ENCODE measurements around the gene OBI1.

OBI1 gene, protein sequence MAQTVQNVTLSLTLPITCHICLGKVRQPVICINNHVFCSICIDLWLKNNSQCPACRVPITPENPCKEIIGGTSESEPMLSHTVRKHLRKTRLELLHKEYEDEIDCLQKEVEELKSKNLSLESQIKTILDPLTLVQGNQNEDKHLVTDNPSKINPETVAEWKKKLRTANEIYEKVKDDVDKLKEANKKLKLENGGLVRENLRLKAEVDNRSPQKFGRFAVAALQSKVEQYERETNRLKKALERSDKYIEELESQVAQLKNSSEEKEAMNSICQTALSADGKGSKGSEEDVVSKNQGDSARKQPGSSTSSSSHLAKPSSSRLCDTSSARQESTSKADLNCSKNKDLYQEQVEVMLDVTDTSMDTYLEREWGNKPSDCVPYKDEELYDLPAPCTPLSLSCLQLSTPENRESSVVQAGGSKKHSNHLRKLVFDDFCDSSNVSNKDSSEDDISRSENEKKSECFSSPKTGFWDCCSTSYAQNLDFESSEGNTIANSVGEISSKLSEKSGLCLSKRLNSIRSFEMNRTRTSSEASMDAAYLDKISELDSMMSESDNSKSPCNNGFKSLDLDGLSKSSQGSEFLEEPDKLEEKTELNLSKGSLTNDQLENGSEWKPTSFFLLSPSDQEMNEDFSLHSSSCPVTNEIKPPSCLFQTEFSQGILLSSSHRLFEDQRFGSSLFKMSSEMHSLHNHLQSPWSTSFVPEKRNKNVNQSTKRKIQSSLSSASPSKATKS

DNA sequence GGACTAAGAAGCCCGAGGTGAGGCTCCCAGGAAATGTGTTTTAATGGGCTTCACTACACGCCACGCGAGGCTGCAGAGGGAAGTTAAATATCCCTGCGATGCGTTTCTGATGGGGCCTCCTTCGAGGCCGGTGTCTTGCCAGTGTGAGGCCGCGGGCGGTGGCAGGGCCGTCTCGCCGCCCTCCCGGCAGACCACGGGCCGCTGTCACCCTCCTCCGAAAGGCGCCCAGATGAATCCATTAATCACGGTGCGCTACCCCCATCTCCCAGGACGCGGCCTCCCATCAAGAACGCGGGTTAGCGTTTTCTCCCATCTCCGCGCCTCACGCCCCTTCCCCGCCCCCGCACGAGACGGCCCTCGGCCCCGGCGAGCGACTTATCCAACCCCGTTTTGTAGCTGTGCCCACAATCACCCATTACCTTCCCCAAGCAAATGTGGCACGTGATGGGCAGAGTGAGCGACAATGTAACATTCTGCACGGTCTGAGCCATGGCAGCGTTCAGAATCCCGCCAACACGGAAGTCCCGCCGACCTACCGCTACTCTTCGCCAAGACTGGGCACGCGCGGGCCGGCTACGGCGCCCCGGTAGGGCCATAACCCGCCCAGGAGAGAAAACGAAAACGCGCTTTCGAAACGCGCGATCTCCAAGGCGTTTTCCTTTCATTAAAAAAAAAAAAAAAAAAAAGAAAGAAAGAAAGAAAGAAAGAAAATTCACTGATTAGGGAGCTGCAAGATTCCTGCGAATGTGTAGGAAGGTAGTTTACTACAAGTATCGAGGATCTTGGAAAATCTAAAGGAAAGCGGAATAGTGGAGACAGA is at the start of gene OBI1:
Gene OBI1 (minus strand): TSS at position 526 of the 820 bp plus-strand sequence. CDS start 35 bp downstream, at position 491.
- DNase-seq, result peak; percentile 88

- DNase-seq, result no peak
These were observed 42.4 kb upstream of the OBI1 start for GRCh38 chr13:78701383-78701782.

- DNase-seq, result no peak
These were observed 41.4 kb upstream of the OBI1 start for GRCh38 chr13:78700121-78700910.

DNA sequence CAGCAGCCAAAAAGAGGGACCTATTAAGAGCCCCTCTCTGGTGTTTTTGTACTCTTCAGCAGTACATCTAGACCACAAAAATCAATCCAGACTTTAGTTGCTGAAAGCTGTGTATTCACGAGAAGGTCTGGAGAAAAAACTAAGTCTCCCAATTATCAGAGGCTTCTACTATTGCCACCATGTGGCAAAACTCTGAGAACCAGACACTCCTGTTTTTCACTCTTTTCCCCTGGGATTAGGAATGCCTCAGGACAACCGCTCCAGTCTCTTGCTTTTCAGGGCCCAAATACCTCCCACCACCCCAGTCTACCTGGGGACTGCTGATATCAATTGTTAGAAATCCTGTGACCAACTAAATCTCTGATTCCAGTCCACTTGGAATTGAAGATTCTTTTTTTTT is 30.1 kb upstream of the OBI1 start:
- DNase-seq, result no peak

DNA sequence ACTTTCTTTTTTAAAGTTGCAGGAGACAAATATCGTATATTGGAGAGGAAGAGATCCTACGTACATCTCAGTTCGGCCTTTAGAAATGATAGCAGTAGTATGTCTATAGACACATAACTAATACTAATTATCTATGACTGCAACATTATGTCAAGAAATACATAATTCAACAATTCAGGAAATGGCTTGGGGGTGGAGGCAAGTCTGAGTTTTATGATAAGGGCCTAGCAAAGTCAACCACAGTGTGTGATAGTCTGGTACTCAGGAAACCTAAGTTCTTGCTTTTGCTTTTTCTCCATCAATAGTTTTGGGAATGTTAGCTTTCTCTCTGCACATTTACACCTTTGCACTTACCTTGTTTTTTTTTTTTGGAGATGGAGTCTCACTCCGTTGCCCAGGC is 27.5 kb upstream of the OBI1 start:
- DNase-seq, result no peak

- no peak for DNase-seq
These were observed 21.8 kb upstream of the OBI1 start for GRCh38 chr13:78680576-78681350.

- no peak for DNase-seq
These were observed 21.2 kb upstream of the OBI1 start for GRCh38 chr13:78680115-78680561.

DNA sequence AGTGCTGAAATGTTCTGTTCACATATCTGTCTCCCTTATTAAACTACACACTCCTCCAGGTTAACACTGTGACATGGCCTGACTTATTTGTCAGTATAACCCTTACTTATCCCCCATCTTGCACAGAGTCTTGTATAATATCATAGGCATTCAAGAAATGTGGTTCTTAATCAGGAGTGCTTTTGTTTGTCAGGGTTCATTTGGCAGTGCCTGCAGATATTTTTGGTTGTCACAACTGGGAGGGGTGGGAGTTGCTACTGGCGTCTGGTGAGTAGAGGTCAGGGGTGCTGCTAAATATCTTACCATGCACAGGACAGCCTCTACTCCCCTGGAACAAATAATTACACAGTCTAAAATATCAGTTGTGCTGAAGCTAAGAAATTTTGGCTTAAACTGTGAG is 20.4 kb upstream of the OBI1 start:
- DNase-seq, result no peak

GRCh38 chr13:78675112-78675511 is 16.2 kb upstream of the OBI1 start:
- DNase-seq, result no peak

DNA sequence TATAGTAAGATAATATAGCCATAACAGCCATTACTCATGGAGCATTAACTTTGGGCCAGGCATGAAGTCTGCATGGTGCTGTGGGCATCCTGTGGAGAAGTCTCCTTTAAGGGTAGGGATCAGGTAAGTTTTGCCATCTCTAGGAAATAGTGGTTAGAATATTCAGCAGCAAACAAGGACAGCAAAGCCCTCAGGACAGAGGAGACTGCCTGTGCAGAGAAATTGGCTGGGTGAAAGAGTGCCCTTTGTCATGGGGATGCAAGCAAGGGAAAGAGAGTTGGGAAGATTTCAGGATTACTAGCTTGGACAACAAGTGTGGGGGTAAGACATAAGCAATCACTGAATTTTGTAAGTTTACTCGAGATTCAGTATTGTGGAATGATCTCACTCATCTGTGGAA is 15.7 kb upstream of the OBI1 start:
- no peak for DNase-seq

DNA sequence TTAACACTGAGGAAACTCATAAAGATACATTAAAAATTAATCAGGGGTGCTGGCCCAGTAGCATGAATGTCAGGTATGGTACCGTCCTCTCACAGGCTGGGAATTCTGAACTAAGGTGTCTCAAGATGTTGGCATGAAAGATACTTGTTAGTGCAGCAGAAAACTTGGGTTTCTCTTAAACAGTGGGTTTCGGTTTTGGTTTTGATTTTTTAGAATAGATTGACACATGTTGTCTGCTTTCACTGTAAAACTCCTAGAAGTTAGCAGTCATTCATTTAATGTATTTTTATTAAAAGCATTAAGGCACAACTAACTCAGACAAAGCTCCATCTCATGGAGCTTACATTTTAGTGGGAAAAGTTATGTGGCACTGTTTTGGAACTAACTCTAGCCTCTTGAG is 3.5 kb upstream of the OBI1 start:
- no peak for DNase-seq

- DNase-seq, result no peak
These were observed 1.5 kb upstream of the OBI1 start for GRCh38 chr13:78660495-78660857.

- peak; percentile 11 for DNase-seq
These were observed 958 bp upstream of the OBI1 start for GRCh38 chr13:78659732-78660494.

DNA sequence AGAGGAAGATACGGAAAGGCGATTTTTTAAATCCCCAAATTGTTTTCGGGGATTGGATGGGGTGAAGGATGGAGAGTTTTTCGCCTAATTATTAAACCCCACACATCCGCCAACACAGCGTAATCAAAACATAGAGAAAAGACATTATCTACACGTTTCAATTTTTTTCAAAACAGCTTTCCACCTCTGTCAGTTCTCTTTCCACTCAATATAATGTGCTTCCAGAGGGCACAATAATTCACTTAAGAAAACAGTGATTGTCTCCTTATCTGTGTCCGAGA is 435 bp upstream of the OBI1 start:
- no peak for DNase-seq

GRCh38 chr13:78657699-78658629 is 991 bp downstream of the OBI1 start:
- DNase-seq, result no peak

DNA sequence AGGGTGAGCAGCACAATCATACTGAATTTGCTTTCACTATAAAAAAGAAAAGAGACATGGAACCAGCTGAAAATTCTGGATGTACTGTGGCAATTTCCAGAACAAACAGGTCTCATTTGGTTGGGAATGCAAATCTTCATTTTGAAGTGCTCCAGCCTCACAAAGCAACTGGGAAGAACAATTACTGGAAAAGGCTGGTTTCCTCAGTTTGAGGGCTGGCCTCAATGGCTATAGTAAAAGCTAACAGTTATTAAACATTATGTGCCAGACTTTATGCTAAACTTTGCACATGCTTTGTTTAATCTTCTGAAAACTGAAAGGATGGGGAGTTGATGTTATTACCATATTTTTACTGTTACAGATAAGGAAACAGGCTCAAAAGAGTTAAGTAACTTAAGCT is 3.0 kb downstream of the OBI1 start:
- no peak for DNase-seq

- DNase-seq, result no peak
These were observed 3.9 kb downstream of the OBI1 start for GRCh38 chr13:78655007-78655406.

DNA sequence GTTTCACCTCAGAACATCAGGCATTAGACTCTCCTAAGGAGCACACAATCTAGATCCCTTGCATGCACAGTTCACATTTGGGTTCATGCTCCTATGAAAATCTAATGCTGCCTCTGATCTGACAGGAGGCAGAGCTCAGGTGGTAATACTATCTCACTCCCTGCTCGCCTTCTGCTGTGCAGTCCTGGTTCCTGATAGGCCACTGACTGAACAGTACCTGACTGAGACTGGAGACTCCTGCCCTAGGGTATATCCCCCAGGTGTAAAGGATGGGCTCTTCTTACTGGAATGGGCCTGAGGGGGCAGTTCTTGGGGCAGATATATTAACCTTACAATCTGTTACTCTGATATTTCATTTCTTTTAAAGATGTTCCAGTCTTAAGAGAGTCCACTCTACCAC is 6.3 kb downstream of the OBI1 start:
- no peak for DNase-seq

DNA sequence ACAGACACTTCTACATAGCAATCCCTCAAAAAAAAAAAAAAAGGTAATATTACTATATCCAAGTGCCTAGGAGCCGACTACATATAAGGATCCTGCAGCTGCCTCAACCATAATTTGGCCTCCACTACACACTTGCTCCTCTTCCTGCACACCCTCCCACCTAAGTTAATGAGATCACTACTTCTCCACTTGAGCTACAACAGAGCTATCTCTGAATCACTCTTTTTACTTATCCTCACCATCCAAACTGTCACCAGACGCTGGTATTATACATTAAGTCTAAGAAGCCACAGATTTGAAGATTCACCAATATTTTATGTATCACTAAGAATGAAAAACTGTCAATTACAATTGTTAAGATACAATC is 8.3 kb downstream of the OBI1 start:
- no peak for DNase-seq
